Rectal smooth muscle tissue (tissue), 1 donor: ENCODE results near the gene TMCO4.
"Not testable (repeated sequence)": the region's sequence is repeated elsewhere in the genome, so short reads cannot be mapped to it uniquely, and the experiment has no call there.

Experiments
- H3K27ac ChIP-seq: one replicate; pipeline ENCODE4 v1.7.0; 2013; ENCODE audit warnings: low read depth, low read length, inconsistent platforms
- H3K27me3 ChIP-seq: one replicate; pipeline ENCODE4 v1.7.0; 2013; ENCODE audit warnings: low read length; ENCODE audit not compliant: control insufficient read depth, insufficient read depth
- H3K36me3 ChIP-seq: one replicate; pipeline ENCODE4 v1.7.0; 2013; ENCODE audit warnings: low read length; ENCODE audit not compliant: control insufficient read depth, insufficient read depth
- H3K4me1 ChIP-seq: one replicate; pipeline ENCODE4 v1.7.0; 2013; ENCODE audit warnings: low read length; ENCODE audit not compliant: control insufficient read depth, insufficient read depth
- H3K4me3 ChIP-seq: one replicate; pipeline ENCODE4 v1.7.0; 2013; ENCODE audit warnings: low read length
- H3K9ac ChIP-seq: one replicate; pipeline ENCODE4 v1.7.0; 2013; ENCODE audit warnings: low read length

Gene TMCO4

GRCh38 chr1:19799230-19800075, at the start of gene TMCO4:
TSS of gene TMCO4 (minus strand) at chr1:19799916. CDS start at chr1:19780758, 19,158 bp downstream.
- H3K36me3 ChIP-seq: no peaks in the 10 kb centered on the region
- H3K9ac ChIP-seq: peak within 1 kb of the TSS; percentile 63
- H3K27ac ChIP-seq: peak within 1 kb of the TSS; percentile 62
- H3K4me1 ChIP-seq: no peaks in the 10 kb centered on the region
- H3K27me3 ChIP-seq: no peaks in the 10 kb centered on the region
- H3K4me3 ChIP-seq: peak within 1 kb of the TSS; percentile 79

GRCh38 chr1:19849307-19849706, 49.6 kb upstream of the TMCO4 start:
- not testable (repeated sequence) for H3K4me3 ChIP-seq, H3K27ac ChIP-seq, H3K27me3 ChIP-seq, H3K9ac ChIP-seq, H3K4me1 ChIP-seq, H3K36me3 ChIP-seq

GRCh38 chr1:19847334-19847733, 47.6 kb upstream of the TMCO4 start:
- not testable (repeated sequence) for H3K27me3 ChIP-seq, H3K4me1 ChIP-seq, H3K36me3 ChIP-seq, H3K9ac ChIP-seq, H3K27ac ChIP-seq, H3K4me3 ChIP-seq

- H3K4me1 ChIP-seq: no peaks in the 10 kb centered on the region
- no peak overlapping the region for H3K9ac ChIP-seq
- H3K36me3 ChIP-seq: no peaks in the 10 kb centered on the region
- no peak overlapping the region for H3K4me3 ChIP-seq
- H3K27me3 ChIP-seq: no peaks in the 10 kb centered on the region
- H3K27ac ChIP-seq: no peak overlapping the region
Observed at GRCh38 chr1:19846338-19846737, 46.6 kb upstream of the TMCO4 start.

GRCh38 chr1:19845555-19845954, 45.8 kb upstream of the TMCO4 start:
- no peak overlapping the region for H3K9ac ChIP-seq
- H3K4me1 ChIP-seq: no peaks in the 10 kb centered on the region
- no peak overlapping the region for H3K27ac ChIP-seq
- no peaks in the 10 kb centered on the region for H3K36me3 ChIP-seq
- no peaks in the 10 kb centered on the region for H3K27me3 ChIP-seq
- no peak overlapping the region for H3K4me3 ChIP-seq

DNA sequence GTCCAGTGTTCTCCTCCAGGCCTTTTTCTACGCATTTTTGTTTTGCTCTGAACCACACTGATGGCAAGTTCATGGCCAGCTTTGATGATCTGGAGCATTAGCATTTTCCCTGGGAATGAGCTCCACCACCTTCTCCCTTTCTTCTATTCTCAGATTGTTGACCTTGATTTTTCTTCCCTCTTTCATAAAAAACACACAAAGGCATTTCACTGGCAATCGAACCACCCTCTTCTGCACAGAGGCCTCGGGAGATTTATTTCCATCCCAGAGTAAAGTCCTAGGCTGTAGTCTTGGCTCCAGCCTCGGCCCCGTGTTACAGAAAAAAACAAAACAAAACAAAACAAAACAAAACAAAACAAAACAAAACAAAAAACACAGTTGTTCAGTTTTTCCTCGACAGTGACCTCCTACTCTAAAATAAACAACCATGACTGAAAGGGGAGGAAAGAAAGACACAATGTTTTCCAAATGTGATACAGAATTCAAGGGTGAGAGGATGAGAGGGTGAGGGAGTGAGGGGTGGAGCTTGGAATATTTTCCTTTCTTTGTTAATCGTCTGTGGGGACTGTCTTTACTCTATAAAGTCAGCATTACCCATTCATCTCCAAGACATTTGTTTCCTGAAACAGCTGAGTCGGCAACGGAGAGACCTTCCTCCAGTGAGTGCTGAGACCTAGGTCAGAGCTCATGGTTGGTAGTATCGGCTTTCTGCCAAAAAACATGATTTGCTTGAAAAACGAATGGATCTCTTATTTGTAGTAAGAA, 45.2 kb upstream of the TMCO4 start:
- Histone ChIP-seq H3K4me1 (no peaks in the 10 kb centered on the region), H3K36me3 (no peaks in the 10 kb centered on the region), H3K9ac (no peak overlapping the region), H3K27me3 (no peaks in the 10 kb centered on the region), H3K27ac (no peak overlapping the region), H3K4me3 (no peak overlapping the region)

DNA sequence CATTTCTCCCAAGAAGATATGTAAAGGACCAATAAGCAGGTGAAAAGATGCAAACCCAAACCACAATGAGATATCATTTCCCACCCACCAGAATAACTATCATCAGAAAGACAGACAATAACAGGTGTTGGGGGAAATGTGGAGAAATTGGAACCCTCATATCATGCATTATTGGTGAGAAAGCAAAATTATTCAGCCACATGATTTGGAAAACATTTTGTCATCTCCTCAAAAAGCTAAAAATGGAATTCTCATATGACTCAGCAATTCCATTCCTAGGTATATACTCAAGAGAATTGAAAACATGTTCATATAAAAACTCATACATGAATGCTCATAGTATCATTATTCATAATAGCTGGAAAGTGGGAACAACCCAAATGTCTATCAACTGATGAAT, 40.5 kb upstream of the TMCO4 start:
- Histone ChIP-seq H3K27ac (no peak overlapping the region), H3K4me1 (no peaks in the 10 kb centered on the region), H3K9ac (no peak overlapping the region), H3K27me3 (no peaks in the 10 kb centered on the region), H3K36me3 (no peaks in the 10 kb centered on the region), H3K4me3 (no peak overlapping the region)

GRCh38 chr1:19837866-19838265, 38.1 kb upstream of the TMCO4 start:
- Histone ChIP-seq H3K36me3 (no peaks in the 10 kb centered on the region), H3K27ac (no peak overlapping the region)

DNA sequence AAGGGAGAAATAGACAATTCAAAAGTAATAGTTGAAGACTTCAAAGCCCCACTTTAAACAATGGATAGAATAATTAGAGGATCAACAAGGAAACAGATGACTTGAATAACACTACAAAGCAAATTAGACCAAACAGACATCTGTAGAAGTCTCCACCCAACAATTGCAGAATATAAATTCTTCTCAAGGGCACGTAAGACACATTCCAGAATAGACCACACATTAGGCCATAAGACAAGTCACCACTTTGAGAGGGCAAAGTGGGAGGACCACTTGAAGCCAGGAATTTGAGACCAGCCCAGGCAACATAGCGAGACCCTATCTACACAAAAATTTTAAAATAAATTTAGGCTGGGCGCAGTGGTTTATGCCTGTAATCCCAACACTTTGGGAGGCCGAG, 35.9 kb upstream of the TMCO4 start:
- Histone ChIP-seq H3K36me3 (no peaks in the 10 kb centered on the region), H3K27ac (no peak overlapping the region), H3K4me1 (no peaks in the 10 kb centered on the region), H3K4me3 (no peak overlapping the region), H3K9ac (no peak overlapping the region), H3K27me3 (no peaks in the 10 kb centered on the region)

More at GRCh38 chr1:19837866-19838265, 38.1 kb upstream of the TMCO4 start:
- H3K27me3 ChIP-seq: no peaks in the 10 kb centered on the region
- H3K4me3 ChIP-seq: no peak overlapping the region
- no peak overlapping the region for H3K9ac ChIP-seq
- no peaks in the 10 kb centered on the region for H3K4me1 ChIP-seq

GRCh38 chr1:19831441-19831840, 31.7 kb upstream of the TMCO4 start:
- no peaks in the 10 kb centered on the region for H3K4me1 ChIP-seq
- H3K27me3 ChIP-seq: no peaks in the 10 kb centered on the region
- no peak overlapping the region for H3K4me3 ChIP-seq
- no peak overlapping the region for H3K9ac ChIP-seq
- no peaks in the 10 kb centered on the region for H3K36me3 ChIP-seq
- H3K27ac ChIP-seq: no peak overlapping the region

GRCh38 chr1:19828546-19828945, 28.8 kb upstream of the TMCO4 start:
- Histone ChIP-seq H3K27ac (no peak overlapping the region), H3K4me3 (no peak overlapping the region), H3K36me3 (no peaks in the 10 kb centered on the region), H3K27me3 (no peaks in the 10 kb centered on the region), H3K4me1 (no peaks in the 10 kb centered on the region), H3K9ac (no peak overlapping the region)

DNA sequence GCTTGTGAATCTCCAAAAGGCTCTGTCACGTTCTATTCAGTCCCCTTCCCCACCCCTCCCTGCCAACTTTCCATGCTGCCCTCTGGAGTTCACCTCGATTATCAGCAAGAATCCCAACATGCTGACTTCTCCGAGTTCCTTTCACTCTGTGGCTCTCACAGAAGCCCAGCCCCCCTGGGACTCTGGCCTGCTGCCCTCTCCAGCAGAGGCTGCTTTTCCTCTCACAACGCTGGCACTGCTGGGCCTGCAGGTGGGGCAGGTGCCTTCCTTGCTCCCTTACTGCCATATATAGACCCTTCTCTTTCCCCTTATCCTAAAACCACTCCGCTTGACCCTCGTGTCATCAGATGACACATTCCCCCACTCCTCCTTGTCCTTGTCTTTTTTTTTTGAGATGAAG, 25.6 kb upstream of the TMCO4 start:
- Histone ChIP-seq H3K9ac (no peak overlapping the region), H3K27ac (no peak overlapping the region), H3K4me1 (no peaks in the 10 kb centered on the region), H3K27me3 (no peaks in the 10 kb centered on the region), H3K4me3 (no peak overlapping the region), H3K36me3 (no peaks in the 10 kb centered on the region)
